ENCODE results near the gene ACTL6B. TPM values are rescaled to one million over a fixed set of nuclear protein-coding genes. Genes with fewer than 3 reads are reported as not detected.

Gene ACTL6B
- polyA plus RNA-seq, 1 of the 3 experiments (the other 2 are of a cell fraction), result 0.67 TPM

DNA sequence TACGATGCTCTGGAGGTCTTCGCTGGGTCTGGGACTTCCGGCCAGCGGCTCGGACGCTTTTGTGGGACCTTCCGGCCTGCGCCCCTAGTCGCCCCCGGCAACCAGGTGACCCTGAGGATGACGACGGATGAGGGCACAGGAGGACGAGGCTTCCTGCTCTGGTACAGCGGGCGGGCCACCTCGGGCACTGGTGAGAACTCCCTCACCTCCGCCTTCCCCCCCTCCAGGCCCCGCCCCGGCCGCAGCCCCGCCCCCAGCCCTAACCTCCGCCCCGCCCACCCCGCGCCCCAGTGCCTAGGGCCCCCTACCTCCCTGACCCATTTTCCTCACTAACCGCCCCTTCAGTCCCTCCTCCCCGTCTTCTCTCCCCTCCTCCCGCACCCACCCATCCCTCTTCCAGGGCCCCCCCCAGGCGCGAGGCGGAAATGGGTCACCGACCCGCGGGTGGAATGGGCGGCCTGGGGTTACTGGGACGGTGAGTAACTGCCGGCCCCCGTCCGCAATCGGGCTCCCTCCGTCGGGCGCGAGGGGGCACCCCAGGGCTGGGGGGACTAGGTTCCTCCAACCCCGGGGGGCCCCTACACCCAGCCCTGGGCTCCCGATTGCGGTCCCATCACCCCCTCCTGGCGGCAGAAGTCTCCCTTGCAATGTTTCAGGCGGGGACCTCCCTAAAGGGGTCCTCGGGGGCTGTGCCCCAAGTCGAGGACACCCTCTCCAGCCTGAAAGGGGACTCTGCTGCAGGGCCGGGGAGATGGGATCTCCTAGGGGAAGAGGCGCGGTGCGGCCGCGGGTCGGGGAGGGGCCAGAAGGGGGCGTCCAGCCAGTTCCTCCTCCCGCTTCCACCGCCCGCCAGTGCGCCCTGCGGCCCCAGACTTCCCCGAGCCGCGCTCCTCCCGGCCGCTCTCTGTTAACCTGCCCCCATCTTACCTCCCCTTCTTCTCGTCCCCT, 51.9 kb downstream of the ACTL6B start (continued):
- TF ChIP-seq MXI1 (IDR thresholded peaks at IDR 0.05; ENCODE audit: low read depth, low read length) (0 out of 2 replicates have a peak, but pooled peaks have one; percentile 12), TEAD4 (IDR thresholded peaks at IDR 0.05; ENCODE audit: borderline replicate concordance, insufficient read depth) (peak; percentile 38; the same call in 1 of the 2 replicates), RFX5 (IDR thresholded peaks at IDR 0.05; ENCODE audit: low read length) (no peak), JUND (IDR thresholded peaks at IDR 0.05) (no peak), GABPA (IDR thresholded peaks at IDR 0.05; ENCODE audit: low read depth) (peak; percentile 49; the same call in 1 of the 2 replicates), SIN3A (IDR thresholded peaks at IDR 0.05; ENCODE audit: borderline replicate concordance, low read depth, low read length) (0 out of 2 replicates have a peak, but pooled peaks have one; percentile 7), POLR2AphosphoS5 (IDR thresholded peaks at IDR 0.05; ENCODE audit: low read depth, low read length) (peak; percentile 93), TCF12 (IDR thresholded peaks at IDR 0.05) (peak; percentile 37; the same call in 1 of the 2 replicates), FOXJ3 (CRISPR knock-in tag; IDR thresholded peaks at IDR 0.05) (no peak), FOXM1 (IDR thresholded peaks at IDR 0.05; ENCODE audit: low read depth) (no peak), RCOR1 (IDR thresholded peaks at IDR 0.05; ENCODE audit: low read length) (no peak), RXRA (IDR thresholded peaks at IDR 0.05; ENCODE audit: borderline replicate concordance, low read depth) (peak; percentile 45; the same call in 1 of the 2 replicates), EZH2phosphoT487 (IDR thresholded peaks at IDR 0.05; ENCODE audit: borderline replicate concordance, low read depth) (no peak), MEF2A (IDR thresholded peaks at IDR 0.05; ENCODE audit: borderline replicate concordance, low read depth) (no peak), NFIC (IDR thresholded peaks at IDR 0.05; ENCODE audit: borderline replicate concordance) (no peak), ELF1 (IDR thresholded peaks at IDR 0.05) (no peak; the same call in 1 of the 2 replicates), NRF1 (IDR thresholded peaks at IDR 0.05; ENCODE audit: low read depth, low read length) (0 out of 2 replicates have a peak, but pooled peaks have one; percentile 6), FOSL2 (IDR thresholded peaks at IDR 0.05; ENCODE audit: borderline replicate concordance, low read depth) (no peak), TAF1 (IDR thresholded peaks at IDR 0.05; ENCODE audit: borderline replicate concordance, low read depth, low read length) (peak; percentile 50; the same call in 1 of the 2 replicates), YY1 (IDR thresholded peaks at IDR 0.05; ENCODE audit: low read depth) (no peak)
- TF ChIP-seq, protein P1, sequence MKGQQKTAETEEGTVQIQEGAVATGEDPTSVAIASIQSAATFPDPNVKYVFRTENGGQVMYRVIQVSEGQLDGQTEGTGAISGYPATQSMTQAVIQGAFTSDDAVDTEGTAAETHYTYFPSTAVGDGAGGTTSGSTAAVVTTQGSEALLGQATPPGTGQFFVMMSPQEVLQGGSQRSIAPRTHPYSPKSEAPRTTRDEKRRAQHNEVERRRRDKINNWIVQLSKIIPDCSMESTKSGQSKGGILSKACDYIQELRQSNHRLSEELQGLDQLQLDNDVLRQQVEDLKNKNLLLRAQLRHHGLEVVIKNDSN (IDR thresholded peaks at IDR 0.05; ENCODE audit: borderline replicate concordance, low read depth), result no peak
- TF ChIP-seq, protein P2, sequence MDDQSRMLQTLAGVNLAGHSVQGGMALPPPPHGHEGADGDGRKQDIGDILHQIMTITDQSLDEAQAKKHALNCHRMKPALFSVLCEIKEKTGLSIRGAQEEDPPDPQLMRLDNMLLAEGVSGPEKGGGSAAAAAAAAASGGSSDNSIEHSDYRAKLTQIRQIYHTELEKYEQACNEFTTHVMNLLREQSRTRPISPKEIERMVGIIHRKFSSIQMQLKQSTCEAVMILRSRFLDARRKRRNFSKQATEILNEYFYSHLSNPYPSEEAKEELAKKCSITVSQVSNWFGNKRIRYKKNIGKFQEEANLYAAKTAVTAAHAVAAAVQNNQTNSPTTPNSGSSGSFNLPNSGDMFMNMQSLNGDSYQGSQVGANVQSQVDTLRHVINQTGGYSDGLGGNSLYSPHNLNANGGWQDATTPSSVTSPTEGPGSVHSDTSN (IDR thresholded peaks at IDR 0.05), result 0 out of 2 replicates have a peak, but pooled peaks have one; percentile 13
- TF ChIP-seq, protein P3, sequence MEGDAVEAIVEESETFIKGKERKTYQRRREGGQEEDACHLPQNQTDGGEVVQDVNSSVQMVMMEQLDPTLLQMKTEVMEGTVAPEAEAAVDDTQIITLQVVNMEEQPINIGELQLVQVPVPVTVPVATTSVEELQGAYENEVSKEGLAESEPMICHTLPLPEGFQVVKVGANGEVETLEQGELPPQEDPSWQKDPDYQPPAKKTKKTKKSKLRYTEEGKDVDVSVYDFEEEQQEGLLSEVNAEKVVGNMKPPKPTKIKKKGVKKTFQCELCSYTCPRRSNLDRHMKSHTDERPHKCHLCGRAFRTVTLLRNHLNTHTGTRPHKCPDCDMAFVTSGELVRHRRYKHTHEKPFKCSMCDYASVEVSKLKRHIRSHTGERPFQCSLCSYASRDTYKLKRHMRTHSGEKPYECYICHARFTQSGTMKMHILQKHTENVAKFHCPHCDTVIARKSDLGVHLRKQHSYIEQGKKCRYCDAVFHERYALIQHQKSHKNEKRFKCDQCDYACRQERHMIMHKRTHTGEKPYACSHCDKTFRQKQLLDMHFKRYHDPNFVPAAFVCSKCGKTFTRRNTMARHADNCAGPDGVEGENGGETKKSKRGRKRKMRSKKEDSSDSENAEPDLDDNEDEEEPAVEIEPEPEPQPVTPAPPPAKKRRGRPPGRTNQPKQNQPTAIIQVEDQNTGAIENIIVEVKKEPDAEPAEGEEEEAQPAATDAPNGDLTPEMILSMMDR (IDR thresholded peaks at IDR 0.05), result peak; percentile 59
- TF ChIP-seq, protein P4, sequence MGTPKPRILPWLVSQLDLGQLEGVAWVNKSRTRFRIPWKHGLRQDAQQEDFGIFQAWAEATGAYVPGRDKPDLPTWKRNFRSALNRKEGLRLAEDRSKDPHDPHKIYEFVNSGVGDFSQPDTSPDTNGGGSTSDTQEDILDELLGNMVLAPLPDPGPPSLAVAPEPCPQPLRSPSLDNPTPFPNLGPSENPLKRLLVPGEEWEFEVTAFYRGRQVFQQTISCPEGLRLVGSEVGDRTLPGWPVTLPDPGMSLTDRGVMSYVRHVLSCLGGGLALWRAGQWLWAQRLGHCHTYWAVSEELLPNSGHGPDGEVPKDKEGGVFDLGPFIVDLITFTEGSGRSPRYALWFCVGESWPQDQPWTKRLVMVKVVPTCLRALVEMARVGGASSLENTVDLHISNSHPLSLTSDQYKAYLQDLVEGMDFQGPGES (IDR thresholded peaks at IDR 0.05; ENCODE audit: low read depth, low read length), result no peak
